ENCODE data around the gene ZYX. TPM values are rescaled to one million over a fixed set of nuclear protein-coding genes. Genes with fewer than 3 reads are reported as not detected.

The ZYX gene
- total RNA-seq, 2 donors from 2014 or later, result 81.6 to 114 TPM

GRCh38 chr7:143436325-143436946 lies 55.3 kb downstream of the ZYX start:
- H3K27me3 Mint-ChIP-seq, result peaks cover 25 to 27% of the 10 kb centered on the region in 2 donors
- DNase-seq (ENCODE audit: low spot score), result no peak
- H3K4me1 Mint-ChIP-seq (ENCODE audit: low read depth in 2 of 2), result peaks cover 0 to 2% of the 10 kb centered on the region in 2 donors
- H3K9me3 Mint-ChIP-seq, result no peaks in the 10 kb centered on the region
- H3K36me3 Mint-ChIP-seq, result no peaks in the 10 kb centered on the region
- H3K27ac Mint-ChIP-seq, result no peak overlapping the region
- H3K4me3 Mint-ChIP-seq, result no peak overlapping the region
- no peak for ATAC-seq

- DNase-seq (ENCODE audit: low spot score), result no peak
- H3K9me3 Mint-ChIP-seq, result no peaks in the 10 kb centered on the region
- no peak overlapping the region for H3K27ac Mint-ChIP-seq
- no peak overlapping the region for H3K4me3 Mint-ChIP-seq
- ATAC-seq, result peak in 1 of 2 donors; percentile 43
- H3K27me3 Mint-ChIP-seq, result peaks cover 20 to 27% of the 10 kb centered on the region in 2 donors
- H3K36me3 Mint-ChIP-seq, result no peaks in the 10 kb centered on the region
- H3K4me1 Mint-ChIP-seq (ENCODE audit: low read depth in 2 of 2), result peaks cover 0 to 2% of the 10 kb centered on the region in 2 donors
These were observed 56.4 kb downstream of the ZYX start for GRCh38 chr7:143437578-143437977.

- DNase-seq (ENCODE audit: low spot score) (no peak), ATAC-seq (no peak)
- no peak overlapping the region for H3K27ac Mint-ChIP-seq
- peaks cover 16 to 19% of the 10 kb centered on the region in 2 donors for H3K27me3 Mint-ChIP-seq
- H3K4me3 Mint-ChIP-seq, result no peak overlapping the region
- H3K9me3 Mint-ChIP-seq, result no peaks in the 10 kb centered on the region
- peaks cover 0 to 2% of the 10 kb centered on the region in 2 donors for H3K4me1 Mint-ChIP-seq (ENCODE audit: low read depth in 2 of 2)
- no peaks in the 10 kb centered on the region for H3K36me3 Mint-ChIP-seq
These were observed 58.7 kb downstream of the ZYX start for GRCh38 chr7:143439866-143440265.

Other genes with a start within 250 kb of the ZYX start
- gene PIP, start 249.3 kb upstream of the ZYX start, total RNA-seq, result not detected
- gene TAS2R39, start 197.9 kb upstream of the ZYX start, total RNA-seq, result not detected
- gene TAS2R40, start 159.3 kb upstream of the ZYX start, total RNA-seq, result not detected
- 100 to 1,000 TPM; 133 to 233 TPM for gene GSTK1, start 117.9 kb upstream of the ZYX start, total RNA-seq
- not detected for gene TMEM139, start 96.4 kb upstream of the ZYX start, total RNA-seq
- 10 to 100 TPM; 67.8 to 94.2 TPM for gene CASP2, start 93.0 kb upstream of the ZYX start, total RNA-seq
- under 1 TPM in 1 of 2 donors, not detected in 1; 0.10 TPM for gene CLCN1, start 65.2 kb upstream of the ZYX start, total RNA-seq
- 1 to 10 TPM; 2.9 TPM for gene FAM131B, start 18.6 kb upstream of the ZYX start, total RNA-seq
- under 1 TPM in 1 of 2 donors, not detected in 1; 0.21 TPM for gene EPHA1, start 27.5 kb downstream of the ZYX start, total RNA-seq
- gene TAS2R60, start 62.1 kb downstream of the ZYX start, total RNA-seq, result not detected
- not detected for gene TAS2R41, start 96.5 kb downstream of the ZYX start, total RNA-seq
- under 1 TPM in 1 of 2 donors, not detected in 1; 0.28 TPM for gene CTAGE15, start 190.5 kb downstream of the ZYX start, total RNA-seq
- 10 to 100 TPM; 22.0 to 25.7 TPM for gene TCAF2, start 239.6 kb downstream of the ZYX start, total RNA-seq